Measurements from ENCODE around the gene DSCAM. TPM values are rescaled to one million over a fixed set of nuclear protein-coding genes. Genes with fewer than 3 reads are reported as not detected.

Gene DSCAM
- total and polyA plus RNA-seq, 2 experiments from 2014 or later: 0.23 to 0.42 TPM

GRCh38 chr21:40757366-40757765, 89.6 kb downstream of the DSCAM start:
- no peak for DNase-seq (ENCODE audit: low read depth in 1 of 2, low spot score in 1 of 2)
- TF ChIP-seq CTCF (IDR thresholded peaks at IDR 0.05; ENCODE audit: low read depth, low read length): no peak
- Histone ChIP-seq H3K27me3 (no peaks in the 10 kb centered on the region), H3K4me3 (no peak overlapping the region), H3K27ac (no peak overlapping the region), H3K4me1 (ENCODE audit: low read depth) (peaks cover 30% of the 10 kb centered on the region), H3K36me3 (no peaks in the 10 kb centered on the region), H3K9me3 (ENCODE audit: low read depth) (no peaks in the 10 kb centered on the region)

GRCh38 chr21:40754466-40754865, 92.5 kb downstream of the DSCAM start:
- H3K27ac ChIP-seq: peak overlapping the region; percentile 80
- TF ChIP-seq CTCF (IDR thresholded peaks at IDR 0.05; ENCODE audit: low read depth, low read length): no peak
- no peak overlapping the region for H3K4me3 ChIP-seq
- no peaks in the 10 kb centered on the region for H3K36me3 ChIP-seq
- H3K4me1 ChIP-seq (ENCODE audit: low read depth): peaks cover 50% of the 10 kb centered on the region
- H3K27me3 ChIP-seq: no peaks in the 10 kb centered on the region
- H3K9me3 ChIP-seq (ENCODE audit: low read depth): no peaks in the 10 kb centered on the region
- peak in 1 of 2 donors; percentile 83 for DNase-seq (ENCODE audit: low read depth in 1 of 2, low spot score in 1 of 2)

DNA sequence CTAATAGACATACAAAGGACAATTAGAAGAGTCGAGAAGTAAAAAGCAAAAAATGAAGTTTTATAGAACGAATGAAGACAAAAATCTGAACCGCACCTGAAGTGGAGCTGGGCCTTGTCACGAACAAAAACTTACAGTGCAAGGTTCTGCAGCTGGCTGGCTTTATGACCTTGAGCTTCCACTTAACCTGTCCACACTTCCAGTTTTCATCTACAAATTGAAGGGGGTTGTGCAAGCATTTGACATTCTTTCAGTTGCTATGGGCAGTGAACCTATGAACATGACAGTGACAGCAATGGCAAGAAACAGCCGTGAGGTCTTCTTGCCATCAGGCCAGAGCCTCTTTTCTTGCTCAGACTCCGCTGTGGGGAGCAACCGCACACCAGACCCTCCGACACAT, 93.2 kb downstream of the DSCAM start:
- Histone ChIP-seq H3K36me3 (no peaks in the 10 kb centered on the region), H3K4me3 (no peak overlapping the region), H3K27me3 (no peaks in the 10 kb centered on the region), H3K9me3 (ENCODE audit: low read depth) (no peaks in the 10 kb centered on the region), H3K27ac (peak overlapping the region; percentile 80), H3K4me1 (ENCODE audit: low read depth) (peaks cover 50% of the 10 kb centered on the region)
- peak in 1 of 2 donors; percentile 77 for DNase-seq (ENCODE audit: low read depth in 1 of 2, low spot score in 1 of 2)
- TF ChIP-seq CTCF (IDR thresholded peaks at IDR 0.05; ENCODE audit: low read depth, low read length): no peak

- H3K27ac ChIP-seq: no peak overlapping the region
- H3K4me1 ChIP-seq (ENCODE audit: low read depth): peaks cover 50% of the 10 kb centered on the region
- H3K27me3 ChIP-seq: no peaks in the 10 kb centered on the region
- no peak overlapping the region for H3K4me3 ChIP-seq
- TF ChIP-seq CTCF (IDR thresholded peaks at IDR 0.05; ENCODE audit: low read depth, low read length): no peak
- H3K36me3 ChIP-seq: no peaks in the 10 kb centered on the region
- no peaks in the 10 kb centered on the region for H3K9me3 ChIP-seq (ENCODE audit: low read depth)
- peak in 1 of 2 donors; percentile 50 for DNase-seq (ENCODE audit: low read depth in 1 of 2, low spot score in 1 of 2)
Measured at GRCh38 chr21:40752125-40752524, 94.8 kb downstream of the DSCAM start.

DNA sequence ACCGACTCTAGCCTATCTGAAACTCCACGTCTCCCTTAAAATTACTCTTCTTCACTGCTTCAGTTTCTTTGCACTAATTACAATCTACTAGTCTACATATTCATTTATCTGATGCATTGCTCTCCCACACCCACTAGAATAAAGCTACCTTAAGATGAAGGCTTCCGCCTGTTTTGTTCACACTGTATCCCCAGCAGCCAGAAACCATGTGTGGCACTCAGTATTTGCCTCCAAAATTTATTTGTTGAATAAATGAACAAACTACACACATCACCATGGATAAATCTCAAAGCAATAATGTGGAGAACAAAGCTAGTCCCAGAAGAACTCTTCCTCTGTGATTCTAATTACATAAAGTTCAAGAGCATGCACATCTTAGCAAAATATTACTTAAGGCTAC, 95.7 kb downstream of the DSCAM start:
- Histone ChIP-seq H3K27ac (no peak overlapping the region), H3K4me1 (ENCODE audit: low read depth) (peaks cover 50% of the 10 kb centered on the region), H3K36me3 (no peaks in the 10 kb centered on the region), H3K4me3 (no peak overlapping the region), H3K9me3 (ENCODE audit: low read depth) (no peaks in the 10 kb centered on the region), H3K27me3 (no peaks in the 10 kb centered on the region)
- DNase-seq (ENCODE audit: low read depth in 1 of 2, low spot score in 1 of 2): no peak
- no peak for TF ChIP-seq CTCF (IDR thresholded peaks at IDR 0.05; ENCODE audit: low read depth, low read length)

GRCh38 chr21:40736145-40736544, 110.8 kb downstream of the DSCAM start:
- H3K9me3 ChIP-seq (ENCODE audit: low read depth): no peaks in the 10 kb centered on the region
- H3K36me3 ChIP-seq: no peaks in the 10 kb centered on the region
- peaks cover 3% of the 10 kb centered on the region for H3K4me1 ChIP-seq (ENCODE audit: low read depth)
- no peak for TF ChIP-seq CTCF (IDR thresholded peaks at IDR 0.05; ENCODE audit: low read depth, low read length)
- H3K27me3 ChIP-seq: no peaks in the 10 kb centered on the region
- H3K27ac ChIP-seq: no peak overlapping the region
- no peak for DNase-seq (ENCODE audit: low read depth in 1 of 2, low spot score in 1 of 2)
- no peak overlapping the region for H3K4me3 ChIP-seq
